ENCODE measurements around the gene CNTRL. TPM values are rescaled to one million over a fixed set of nuclear protein-coding genes. Genes with fewer than 3 reads are reported as not detected.
"Not testable (repeated sequence)": the region's sequence is repeated elsewhere in the genome, so short reads cannot be mapped to it uniquely, and the experiment has no call there.

The CNTRL gene
- total RNA-seq, 4 donors from 2014 or later: 9.9 to 23.0 (median 15.4) TPM

DNA sequence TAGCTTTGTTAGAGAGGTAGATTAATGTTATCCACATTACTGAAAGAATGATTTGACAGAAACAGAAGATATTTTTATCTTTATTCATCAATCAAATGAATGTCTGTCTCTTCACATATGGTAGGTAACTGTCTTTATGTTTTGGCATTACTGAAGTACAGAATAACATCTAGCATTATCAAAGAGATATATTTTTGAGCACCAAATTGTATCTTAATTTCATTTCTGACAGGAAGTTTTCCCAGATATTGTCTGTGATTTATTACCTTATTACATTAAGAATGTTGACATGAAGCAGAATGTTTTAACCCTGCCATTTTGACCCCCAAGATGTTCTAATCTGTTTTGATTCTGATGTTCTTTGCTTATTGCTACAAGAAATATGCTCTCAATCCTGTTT, 20.3 kb downstream of the CNTRL start:
- Histone ChIP-seq H3K9me3 (no peaks in the 10 kb centered on the region), H3K27ac (no peak overlapping the region), H3K4me3 (replicated peaks in 1 of 3) (no peak overlapping the region), H3K4me1 (no peaks in the 10 kb centered on the region), H3K27me3 (no peaks in the 10 kb centered on the region), H3K36me3 (no peaks in the 10 kb centered on the region)
- no peak for DNase-seq
- intact Hi-C loops (cut with DNase I): no loop called here
- TF ChIP-seq CTCF (IDR thresholded peaks at IDR 0.05) (no peak), POLR2A (IDR thresholded peaks at IDR 0.05) (no peak)

DNA sequence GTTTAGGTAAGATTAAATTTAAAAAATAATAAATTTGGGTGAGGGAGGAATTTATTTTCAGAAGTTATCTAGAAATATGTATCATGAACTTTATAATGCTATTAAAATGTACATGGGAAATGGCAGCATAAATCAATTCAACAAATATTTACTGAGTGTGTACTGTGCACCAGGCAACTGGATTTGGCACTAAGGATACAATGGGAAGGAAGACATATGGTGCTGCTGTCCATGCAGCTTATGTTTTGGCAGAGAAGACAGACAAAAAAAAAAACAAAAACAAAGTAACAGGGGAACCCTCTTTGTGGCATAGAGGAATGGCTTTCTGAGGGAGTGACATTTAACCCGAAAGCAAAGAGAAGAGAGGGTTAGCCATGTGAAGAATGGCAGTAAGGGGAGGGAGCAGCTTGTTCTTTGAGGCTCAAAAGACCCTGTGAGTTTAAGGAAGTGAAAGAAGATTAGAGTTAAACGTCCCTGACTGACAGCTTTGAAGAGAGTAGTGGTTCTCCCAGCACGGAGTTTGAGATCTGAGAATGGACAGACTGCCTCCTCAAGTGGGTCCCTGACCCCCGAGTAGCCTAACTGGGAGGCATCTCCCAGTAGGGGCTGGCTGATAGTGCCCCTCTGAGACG, 23.9 kb downstream of the CNTRL start:
- no peaks in the 10 kb centered on the region for H3K27me3 ChIP-seq
- 92 to 93% methylated on average over 5 of the region's 5 CpGs for WGBS, 2 donors
- intact Hi-C loops (cut with DNase I): no loop called here

DNA sequence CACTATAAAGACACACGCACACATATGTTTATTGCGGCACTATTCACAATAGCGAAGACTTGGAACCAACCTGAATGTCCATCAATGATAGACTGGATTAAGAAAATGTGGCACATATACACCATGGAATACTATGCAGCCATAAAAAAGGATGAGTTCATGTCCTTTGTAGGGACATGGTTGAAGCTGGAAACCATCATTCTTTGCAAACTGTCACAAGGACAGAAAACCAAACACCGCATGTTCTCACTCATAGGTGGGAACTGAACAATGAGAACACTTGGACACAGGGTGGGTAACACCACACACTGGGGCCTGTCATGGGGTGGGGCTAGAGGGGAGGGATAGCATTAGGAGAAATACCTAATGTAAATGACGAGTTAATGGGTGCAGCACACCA, 29.3 kb downstream of the CNTRL start:
- DNase-seq; H3K9me3 ChIP-seq; intact Hi-C loops (cut with DNase I): not testable (repeated sequence)

More for the DNA sequence above, 23.9 kb downstream of the CNTRL start:
- Histone ChIP-seq H3K4me3 (replicated peaks in 1 of 3) (no peak overlapping the region), H3K36me3 (no peaks in the 10 kb centered on the region), H3K4me1 (no peaks in the 10 kb centered on the region), H3K27ac (no peak overlapping the region), H3K9me3 (no peaks in the 10 kb centered on the region)
- DNase-seq: no peak
- no peak for TF ChIP-seq CTCF (IDR thresholded peaks at IDR 0.05)
- TF ChIP-seq POLR2A (IDR thresholded peaks at IDR 0.05): no peak

GRCh38 chr9:121105531-121105930, 30.8 kb downstream of the CNTRL start:
- H3K9me3 ChIP-seq: no peaks in the 10 kb centered on the region
- H3K36me3 ChIP-seq: no peaks in the 10 kb centered on the region
- H3K4me1 ChIP-seq: no peaks in the 10 kb centered on the region
- no peak for DNase-seq
- intact Hi-C loops (cut with DNase I): no loop called here
- TF ChIP-seq CTCF (IDR thresholded peaks at IDR 0.05) (no peak), POLR2A (IDR thresholded peaks at IDR 0.05) (no peak)
- H3K27ac ChIP-seq: no peak overlapping the region
- no peaks in the 10 kb centered on the region for H3K27me3 ChIP-seq
- H3K4me3 ChIP-seq (replicated peaks in 1 of 3): no peak overlapping the region
- WGBS, 2 donors: 81 to 86% methylated on average over 2 of the region's 2 CpGs

More for the DNA sequence above, 29.3 kb downstream of the CNTRL start:
- H3K27me3 ChIP-seq; H3K4me1 ChIP-seq; H3K36me3 ChIP-seq; H3K27ac ChIP-seq; H3K4me3 ChIP-seq (replicated peaks in 1 of 3): not testable (repeated sequence)
- WGBS, 2 donors: 95 to 96% methylated on average over 5 of the region's 5 CpGs

DNA sequence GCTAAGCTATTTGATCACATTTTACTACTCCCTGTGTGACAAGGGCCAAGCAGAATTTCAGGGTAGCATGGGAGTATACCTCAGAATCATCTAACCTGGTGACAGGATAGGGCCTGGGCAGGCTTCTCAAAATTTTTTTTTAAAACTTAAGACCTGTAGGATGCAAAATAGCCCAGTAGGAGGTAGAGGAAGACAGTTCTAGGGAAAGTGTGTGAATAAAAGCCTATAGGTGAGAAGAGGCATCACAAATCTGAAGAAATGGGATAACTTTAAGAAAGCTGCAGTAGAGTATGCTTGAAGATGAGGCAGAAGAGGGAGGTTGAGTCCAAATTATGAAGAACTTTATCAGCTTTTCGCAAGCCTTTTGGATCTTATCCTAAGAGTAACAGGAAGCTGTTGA, 32.3 kb downstream of the CNTRL start:
- no peak for TF ChIP-seq POLR2A (IDR thresholded peaks at IDR 0.05)
- no peak for TF ChIP-seq CTCF (IDR thresholded peaks at IDR 0.05)
- Histone ChIP-seq H3K4me3 (replicated peaks in 1 of 3) (no peak overlapping the region), H3K27me3 (no peaks in the 10 kb centered on the region), H3K9me3 (no peaks in the 10 kb centered on the region), H3K4me1 (no peaks in the 10 kb centered on the region), H3K27ac (no peak overlapping the region), H3K36me3 (no peaks in the 10 kb centered on the region)
- 85 to 96% methylated on average over 1 of the region's 1 CpG for WGBS, 2 donors
- no peak for DNase-seq
- intact Hi-C loops (cut with DNase I): no loop called here

GRCh38 chr9:121107881-121108280, 33.1 kb downstream of the CNTRL start:
- no peaks in the 10 kb centered on the region for H3K4me1 ChIP-seq
- no peak overlapping the region for H3K27ac ChIP-seq
- 96 to 98% methylated on average over 1 of the region's 1 CpG for WGBS, 2 donors
- H3K9me3 ChIP-seq: no peaks in the 10 kb centered on the region
- TF ChIP-seq CTCF (IDR thresholded peaks at IDR 0.05) (no peak), POLR2A (IDR thresholded peaks at IDR 0.05) (no peak)
- intact Hi-C loops (cut with DNase I): no loop called here
- DNase-seq: no peak
- H3K27me3 ChIP-seq: no peaks in the 10 kb centered on the region
- H3K36me3 ChIP-seq: no peaks in the 10 kb centered on the region
- H3K4me3 ChIP-seq (replicated peaks in 1 of 3): no peak overlapping the region

All from thyroid gland (tissue), 4 donors.